Measurements from ENCODE around the gene FAM120B. TPM values are rescaled to one million over a fixed set of nuclear protein-coding genes. Genes with fewer than 3 reads are reported as not detected.

The FAM120B gene
- total RNA-seq, 3 donors from 2014 or later: 30.7 to 40.0 (median 38.3) TPM

GRCh38 chr6:170363255-170363654, 56.7 kb downstream of the FAM120B start:
- no peaks in the 10 kb centered on the region for H3K4me1 ChIP-seq (ENCODE audit: low read depth)
- peaks cover 2% of the 10 kb centered on the region for H3K36me3 ChIP-seq (ENCODE audit: low read depth)
- H3K9me3 ChIP-seq: no peaks in the 10 kb centered on the region
- DNase-seq (no peak), ATAC-seq (no peak)
- H3K4me3 ChIP-seq: no peak overlapping the region
- intact Hi-C loops (cut with DNase I, micrococcal nuclease): no loop called here
- TF ChIP-seq, protein P1, sequence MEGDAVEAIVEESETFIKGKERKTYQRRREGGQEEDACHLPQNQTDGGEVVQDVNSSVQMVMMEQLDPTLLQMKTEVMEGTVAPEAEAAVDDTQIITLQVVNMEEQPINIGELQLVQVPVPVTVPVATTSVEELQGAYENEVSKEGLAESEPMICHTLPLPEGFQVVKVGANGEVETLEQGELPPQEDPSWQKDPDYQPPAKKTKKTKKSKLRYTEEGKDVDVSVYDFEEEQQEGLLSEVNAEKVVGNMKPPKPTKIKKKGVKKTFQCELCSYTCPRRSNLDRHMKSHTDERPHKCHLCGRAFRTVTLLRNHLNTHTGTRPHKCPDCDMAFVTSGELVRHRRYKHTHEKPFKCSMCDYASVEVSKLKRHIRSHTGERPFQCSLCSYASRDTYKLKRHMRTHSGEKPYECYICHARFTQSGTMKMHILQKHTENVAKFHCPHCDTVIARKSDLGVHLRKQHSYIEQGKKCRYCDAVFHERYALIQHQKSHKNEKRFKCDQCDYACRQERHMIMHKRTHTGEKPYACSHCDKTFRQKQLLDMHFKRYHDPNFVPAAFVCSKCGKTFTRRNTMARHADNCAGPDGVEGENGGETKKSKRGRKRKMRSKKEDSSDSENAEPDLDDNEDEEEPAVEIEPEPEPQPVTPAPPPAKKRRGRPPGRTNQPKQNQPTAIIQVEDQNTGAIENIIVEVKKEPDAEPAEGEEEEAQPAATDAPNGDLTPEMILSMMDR (IDR thresholded peaks at IDR 0.05): no peak

DNA sequence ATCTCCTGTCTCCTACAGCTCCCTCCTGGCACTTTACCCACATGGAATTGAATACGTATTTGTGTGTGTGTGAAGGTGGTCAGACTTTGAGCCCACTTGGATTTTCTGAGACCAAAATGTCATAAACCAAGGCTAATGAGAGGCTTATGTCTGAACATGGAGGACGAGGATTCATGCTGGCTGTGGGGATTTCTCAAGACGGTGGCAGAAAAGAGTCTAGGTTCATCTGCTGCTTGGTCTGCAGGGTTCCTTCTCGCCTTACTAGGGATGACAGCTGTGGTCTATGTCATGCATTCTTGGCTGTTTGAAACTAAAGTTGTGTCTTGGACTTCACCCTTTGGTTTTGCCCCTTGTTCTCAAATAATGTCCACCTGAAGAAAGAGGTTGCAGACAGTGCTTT, 58.6 kb downstream of the FAM120B start:
- no peak for DNase-seq

GRCh38 chr6:170365593-170365992, 59.0 kb downstream of the FAM120B start:
- TF ChIP-seq, protein P1 (IDR thresholded peaks at IDR 0.05): no peak
- no peak for DNase-seq

More for the DNA sequence above, 58.6 kb downstream of the FAM120B start:
- peaks cover 2% of the 10 kb centered on the region for H3K36me3 ChIP-seq (ENCODE audit: low read depth)
- H3K9me3 ChIP-seq: no peaks in the 10 kb centered on the region
- intact Hi-C loops (cut with DNase I, micrococcal nuclease): no loop called here
- peaks cover under 1% of the 10 kb centered on the region for H3K4me1 ChIP-seq (ENCODE audit: low read depth)
- TF ChIP-seq, protein P1 (IDR thresholded peaks at IDR 0.05): no peak
- no peak for ATAC-seq
- no peak overlapping the region for H3K4me3 ChIP-seq

DNA sequence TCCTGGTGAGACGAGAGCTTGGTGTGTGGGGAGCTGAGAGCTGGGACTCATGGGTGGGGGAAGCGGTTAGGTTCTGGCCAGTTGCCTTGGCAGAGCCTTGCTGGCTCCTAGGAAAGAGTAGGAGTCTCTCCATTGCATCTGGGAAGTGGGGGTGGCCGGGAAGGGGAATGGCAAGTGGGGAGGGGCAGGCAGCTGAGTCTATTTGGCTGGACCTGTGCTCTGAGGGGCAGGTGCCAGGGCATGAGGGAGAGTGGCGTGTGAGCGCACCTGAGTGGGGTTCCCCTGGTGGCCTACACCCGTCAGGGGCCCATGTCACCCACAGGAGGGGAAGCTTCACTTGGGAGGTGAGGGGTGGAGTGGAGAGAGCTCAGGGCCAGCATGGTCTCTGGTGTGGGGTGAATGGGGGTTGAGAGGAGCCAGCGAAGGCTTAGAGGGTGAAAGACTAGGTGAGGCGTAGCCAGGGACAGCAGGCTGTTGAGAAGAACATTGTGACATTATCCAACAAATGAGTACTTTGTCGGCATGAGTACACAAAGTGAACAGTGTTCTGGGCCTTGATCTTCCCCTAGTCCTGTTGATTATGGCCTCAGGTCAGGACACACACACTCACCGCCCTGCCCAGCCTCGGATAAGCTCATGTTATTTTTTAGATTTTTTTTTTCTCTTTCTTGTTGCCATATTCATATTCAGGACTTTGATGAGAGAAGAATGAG, 59.8 kb downstream of the FAM120B start:
- ATAC-seq (no peak), DNase-seq (no peak)
- no peaks in the 10 kb centered on the region for H3K9me3 ChIP-seq
- H3K36me3 ChIP-seq (ENCODE audit: low read depth): no peaks in the 10 kb centered on the region
- no peak overlapping the region for H3K4me3 ChIP-seq
- TF ChIP-seq, protein P1 (IDR thresholded peaks at IDR 0.05): no peak
- H3K4me1 ChIP-seq (ENCODE audit: low read depth): peaks cover 3% of the 10 kb centered on the region
- intact Hi-C loops (cut with DNase I, micrococcal nuclease): no loop called here

More at GRCh38 chr6:170365593-170365992, 59.0 kb downstream of the FAM120B start:
- H3K9me3 ChIP-seq: no peaks in the 10 kb centered on the region
- ATAC-seq: no peak
- peaks cover 3% of the 10 kb centered on the region for H3K4me1 ChIP-seq (ENCODE audit: low read depth)
- no peaks in the 10 kb centered on the region for H3K36me3 ChIP-seq (ENCODE audit: low read depth)
- H3K4me3 ChIP-seq: no peak overlapping the region
- intact Hi-C loops (cut with DNase I, micrococcal nuclease): no loop called here

- TF ChIP-seq, protein P1 (IDR thresholded peaks at IDR 0.05): no peak
- ATAC-seq: no peak
- intact Hi-C loops (cut with DNase I, micrococcal nuclease): no loop called here
- Histone ChIP-seq H3K36me3 (ENCODE audit: low read depth) (no peaks in the 10 kb centered on the region), H3K9me3 (no peaks in the 10 kb centered on the region), H3K4me1 (ENCODE audit: low read depth) (peaks cover 3% of the 10 kb centered on the region), H3K4me3 (no peak overlapping the region)
- DNase-seq: no peak
Observed at GRCh38 chr6:170367241-170367640, 60.7 kb downstream of the FAM120B start.
